Fibroblast of lung (primary cell): ENCODE measurements around the gene CLIC3.

Experiments
- EZH2 ChIP-seq: IDR thresholded peaks from 2 replicates; pipeline ENCODE4 v1.5.1; 2012; ENCODE audit warnings: low read length, control low read depth, mild to moderate bottlenecking; ENCODE audit errors: missing control alignments
- TF ChIP-seq, protein P1 (sequence below), 2 donors: IDR thresholded peaks in 1 of 2; conservative IDR thresholded peaks in 1 of 2; 1 replicate in 1 of 2; 2 replicates in 1 of 2; pipeline ENCODE4 v1.5.1; 2011 to 2012; ENCODE audit warnings: low read length in 2 of 2, control low read depth in 1 of 2, inconsistent platforms in 1 of 2, low read depth in 1 of 2, mild to moderate bottlenecking in 1 of 2

DNA sequence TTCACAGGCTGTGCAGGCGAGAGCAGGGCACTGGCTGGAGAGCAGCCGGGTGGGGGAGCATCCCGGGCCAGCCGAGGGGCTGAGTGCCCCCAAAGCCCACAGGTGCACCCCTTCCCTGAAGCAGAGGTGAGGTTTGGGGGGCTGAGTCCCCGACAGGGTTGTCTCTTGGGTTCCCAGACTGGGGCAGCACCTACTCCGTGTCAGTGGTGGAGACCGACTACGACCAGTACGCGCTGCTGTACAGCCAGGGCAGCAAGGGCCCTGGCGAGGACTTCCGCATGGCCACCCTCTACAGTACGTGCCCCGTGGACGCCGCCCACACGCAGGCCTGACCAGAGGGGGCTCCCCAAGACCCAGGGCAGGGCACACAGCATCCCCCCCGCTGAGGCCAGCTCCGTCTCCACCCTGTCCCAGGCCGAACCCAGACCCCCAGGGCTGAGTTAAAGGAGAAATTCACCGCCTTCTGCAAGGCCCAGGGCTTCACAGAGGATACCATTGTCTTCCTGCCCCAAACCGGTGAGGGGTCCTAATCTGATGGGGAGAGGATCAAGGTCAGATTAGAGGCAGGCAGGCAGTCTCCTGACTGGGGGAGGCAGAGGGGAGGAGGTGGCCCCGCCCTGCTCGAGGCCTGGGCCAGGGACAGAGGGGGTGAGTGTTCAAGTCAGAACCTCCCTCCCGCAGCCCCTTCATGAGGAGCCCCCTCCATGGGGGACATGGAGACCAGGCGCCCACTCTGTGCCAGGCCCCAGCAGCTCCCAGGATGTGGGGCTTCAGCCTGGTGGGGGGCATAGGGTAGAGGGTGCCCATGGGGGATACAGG lies 16.4 kb downstream of the CLIC3 start:
- TF ChIP-seq, protein P1, sequence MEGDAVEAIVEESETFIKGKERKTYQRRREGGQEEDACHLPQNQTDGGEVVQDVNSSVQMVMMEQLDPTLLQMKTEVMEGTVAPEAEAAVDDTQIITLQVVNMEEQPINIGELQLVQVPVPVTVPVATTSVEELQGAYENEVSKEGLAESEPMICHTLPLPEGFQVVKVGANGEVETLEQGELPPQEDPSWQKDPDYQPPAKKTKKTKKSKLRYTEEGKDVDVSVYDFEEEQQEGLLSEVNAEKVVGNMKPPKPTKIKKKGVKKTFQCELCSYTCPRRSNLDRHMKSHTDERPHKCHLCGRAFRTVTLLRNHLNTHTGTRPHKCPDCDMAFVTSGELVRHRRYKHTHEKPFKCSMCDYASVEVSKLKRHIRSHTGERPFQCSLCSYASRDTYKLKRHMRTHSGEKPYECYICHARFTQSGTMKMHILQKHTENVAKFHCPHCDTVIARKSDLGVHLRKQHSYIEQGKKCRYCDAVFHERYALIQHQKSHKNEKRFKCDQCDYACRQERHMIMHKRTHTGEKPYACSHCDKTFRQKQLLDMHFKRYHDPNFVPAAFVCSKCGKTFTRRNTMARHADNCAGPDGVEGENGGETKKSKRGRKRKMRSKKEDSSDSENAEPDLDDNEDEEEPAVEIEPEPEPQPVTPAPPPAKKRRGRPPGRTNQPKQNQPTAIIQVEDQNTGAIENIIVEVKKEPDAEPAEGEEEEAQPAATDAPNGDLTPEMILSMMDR (conservative IDR thresholded peaks at IDR 0.05 in 1 of 2, IDR thresholded peaks at IDR 0.05 in 1 of 2; ENCODE audit: low read depth in 1 of 2, low read length in 2 of 2) = no peak
- TF ChIP-seq EZH2 = no peak
